Germinal center (tissue), 1 donor: ENCODE results near the gene GRIN2A.
A peak's percentile ranks its signal among the peaks of the same experiment; 100 is the strongest.

Source experiments
- DNase-seq: peaks from one replicate; pipeline ENCODE4 v3.0.0; 2012; ENCODE audit warnings: mixed read lengths, low spot score

The GRIN2A gene

GRCh38 chr16:10130538-10130937, 51.7 kb downstream of the GRIN2A start:
- no peak for DNase-seq

GRCh38 chr16:10128397-10129258, 53.6 kb downstream of the GRIN2A start:
- DNase-seq, result no peak

- no peak for DNase-seq
These were observed 55.5 kb downstream of the GRIN2A start for GRCh38 chr16:10126686-10127085.

GRCh38 chr16:10123141-10123540, 59.1 kb downstream of the GRIN2A start:
- no peak for DNase-seq

- no peak for DNase-seq
These were observed 59.7 kb downstream of the GRIN2A start for GRCh38 chr16:10122546-10122945.

GRCh38 chr16:10121897-10122425, 60.3 kb downstream of the GRIN2A start:
- no peak for DNase-seq

- DNase-seq, result no peak
These were observed 60.7 kb downstream of the GRIN2A start for GRCh38 chr16:10121491-10121890.

GRCh38 chr16:10120953-10121352, 61.3 kb downstream of the GRIN2A start:
- DNase-seq, result no peak

GRCh38 chr16:10114409-10114808, 67.8 kb downstream of the GRIN2A start:
- DNase-seq, result no peak

- no peak for DNase-seq
These were observed 69.0 kb downstream of the GRIN2A start for GRCh38 chr16:10113248-10113647.

GRCh38 chr16:10112021-10112420, 70.2 kb downstream of the GRIN2A start:
- DNase-seq, result no peak

GRCh38 chr16:10111156-10111761, 71.0 kb downstream of the GRIN2A start:
- no peak for DNase-seq

GRCh38 chr16:10110552-10110951, 71.7 kb downstream of the GRIN2A start:
- DNase-seq, result no peak

GRCh38 chr16:10107081-10107480, 75.1 kb downstream of the GRIN2A start:
- no peak for DNase-seq

- no peak for DNase-seq
These were observed 78.5 kb downstream of the GRIN2A start for GRCh38 chr16:10103700-10104099.

GRCh38 chr16:10103118-10103517, 79.1 kb downstream of the GRIN2A start:
- no peak for DNase-seq

- DNase-seq, result peak; percentile 10
These were observed 81.4 kb downstream of the GRIN2A start for GRCh38 chr16:10100829-10101228.

GRCh38 chr16:10098991-10099390, 83.2 kb downstream of the GRIN2A start:
- no peak for DNase-seq

- DNase-seq, result no peak
These were observed 85.0 kb downstream of the GRIN2A start for GRCh38 chr16:10097271-10097670.

- no peak for DNase-seq
These were observed 88.7 kb downstream of the GRIN2A start for GRCh38 chr16:10093576-10093975.

- no peak for DNase-seq
These were observed 91.4 kb downstream of the GRIN2A start for GRCh38 chr16:10090816-10091215.

GRCh38 chr16:10088380-10088793, 93.8 kb downstream of the GRIN2A start:
- DNase-seq, result no peak

GRCh38 chr16:10087151-10087550, 95.1 kb downstream of the GRIN2A start:
- no peak for DNase-seq
